ENCODE measurements around the gene STARD13.

The STARD13 gene

GRCh38 chr13:33285420-33286124 lies at the start of gene STARD13:
Gene STARD13 (minus strand): TSS chr13:33285755. CDS start chr13:33285638, 117 bp downstream.
- DNase-seq (ENCODE audit: low read depth in 2 of 2, low spot score in 1 of 2), result no peak

- DNase-seq (ENCODE audit: low read depth in 2 of 2, low spot score in 1 of 2), result no peak
Observed at GRCh38 chr13:33334831-33335230, 49.3 kb upstream of the STARD13 start.

GRCh38 chr13:33331962-33332361 lies 46.4 kb upstream of the STARD13 start:
- DNase-seq (ENCODE audit: low read depth in 2 of 2, low spot score in 1 of 2), result no peak

DNA sequence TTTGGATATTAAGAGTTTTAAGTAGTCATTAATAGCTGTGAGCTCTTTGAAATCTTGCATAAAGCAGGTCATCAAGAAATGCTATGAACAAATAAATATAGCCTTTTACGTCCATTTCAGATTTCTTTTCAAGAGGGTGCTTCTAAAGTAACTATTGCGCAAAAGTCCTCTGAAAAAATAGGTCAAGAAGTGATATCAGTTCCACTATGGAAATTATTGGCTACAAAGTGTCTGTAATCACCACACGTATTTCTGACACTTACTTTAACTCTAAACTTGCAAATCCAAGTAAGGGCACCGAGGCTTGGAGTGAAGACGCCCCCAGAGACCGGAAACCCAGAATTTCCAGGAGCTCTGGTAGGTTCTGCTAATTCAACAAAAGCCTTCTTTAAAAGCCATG lies 44.9 kb upstream of the STARD13 start:
- DNase-seq (ENCODE audit: low read depth in 2 of 2, low spot score in 1 of 2), result no peak

- DNase-seq (ENCODE audit: low read depth in 2 of 2, low spot score in 1 of 2), result no peak
Observed at GRCh38 chr13:33328701-33329100, 43.1 kb upstream of the STARD13 start.

DNA sequence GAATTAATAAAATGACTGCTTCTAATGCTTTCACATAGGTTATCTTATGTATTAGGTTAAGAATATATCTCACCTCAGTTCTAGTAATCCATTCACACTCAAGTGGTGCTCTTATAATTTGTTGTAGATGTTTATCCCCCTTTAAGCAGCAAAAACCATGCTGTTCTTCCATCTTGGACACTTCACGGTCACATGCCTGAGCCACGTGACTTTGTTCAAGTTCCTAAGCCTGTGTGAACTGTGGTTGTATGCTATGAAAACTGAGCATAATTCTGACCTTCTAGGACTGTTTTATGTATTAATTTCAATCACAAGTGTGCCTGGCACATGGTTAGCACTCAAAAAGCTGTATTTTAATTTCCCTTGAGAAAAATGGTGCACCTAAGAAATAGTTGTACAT lies 41.2 kb upstream of the STARD13 start:
- no peak for DNase-seq (ENCODE audit: low read depth in 2 of 2, low spot score in 1 of 2)

- DNase-seq (ENCODE audit: low read depth in 2 of 2, low spot score in 1 of 2), result no peak
Observed at GRCh38 chr13:33326246-33326645, 40.7 kb upstream of the STARD13 start.

GRCh38 chr13:33323801-33324510 lies 38.4 kb upstream of the STARD13 start:
- no peak for DNase-seq (ENCODE audit: low read depth in 2 of 2, low spot score in 1 of 2)

DNA sequence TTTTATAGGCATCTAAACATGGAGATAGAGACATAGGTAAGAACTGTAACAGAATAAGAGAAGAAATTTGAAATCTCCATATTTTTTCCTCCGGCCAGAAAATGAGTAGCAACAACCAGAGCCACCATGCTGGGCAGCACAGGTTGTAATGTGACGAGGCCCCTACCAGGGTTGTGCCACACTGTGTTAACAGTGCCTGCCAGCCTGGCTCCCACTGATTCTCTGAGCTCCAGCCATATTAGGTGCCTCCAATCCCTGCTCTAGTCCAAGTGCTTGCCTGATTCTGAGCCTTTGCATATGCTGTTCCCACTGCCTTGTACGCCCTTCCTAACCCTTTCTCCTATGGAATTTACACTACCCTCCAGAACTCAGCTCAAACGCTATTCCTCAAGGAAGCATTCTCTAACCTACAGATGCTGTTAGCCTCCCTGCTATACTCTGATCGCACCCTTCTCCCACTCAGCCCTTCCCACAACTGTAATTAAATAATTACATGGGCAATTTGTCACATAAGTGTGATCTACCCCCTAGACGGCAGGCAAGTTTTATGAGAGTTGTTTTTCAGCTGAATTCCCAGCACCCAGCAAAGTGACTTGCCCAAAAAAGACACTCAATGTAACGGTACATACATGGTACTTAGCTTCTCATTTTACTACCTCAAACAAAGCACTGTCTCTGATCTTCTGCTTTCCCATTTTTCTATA lies 37.6 kb upstream of the STARD13 start:
- DNase-seq (ENCODE audit: low read depth in 2 of 2, low spot score in 1 of 2), result no peak

- DNase-seq (ENCODE audit: low read depth in 2 of 2, low spot score in 1 of 2), result no peak
Observed at GRCh38 chr13:33322543-33322809, 36.9 kb upstream of the STARD13 start.

DNA sequence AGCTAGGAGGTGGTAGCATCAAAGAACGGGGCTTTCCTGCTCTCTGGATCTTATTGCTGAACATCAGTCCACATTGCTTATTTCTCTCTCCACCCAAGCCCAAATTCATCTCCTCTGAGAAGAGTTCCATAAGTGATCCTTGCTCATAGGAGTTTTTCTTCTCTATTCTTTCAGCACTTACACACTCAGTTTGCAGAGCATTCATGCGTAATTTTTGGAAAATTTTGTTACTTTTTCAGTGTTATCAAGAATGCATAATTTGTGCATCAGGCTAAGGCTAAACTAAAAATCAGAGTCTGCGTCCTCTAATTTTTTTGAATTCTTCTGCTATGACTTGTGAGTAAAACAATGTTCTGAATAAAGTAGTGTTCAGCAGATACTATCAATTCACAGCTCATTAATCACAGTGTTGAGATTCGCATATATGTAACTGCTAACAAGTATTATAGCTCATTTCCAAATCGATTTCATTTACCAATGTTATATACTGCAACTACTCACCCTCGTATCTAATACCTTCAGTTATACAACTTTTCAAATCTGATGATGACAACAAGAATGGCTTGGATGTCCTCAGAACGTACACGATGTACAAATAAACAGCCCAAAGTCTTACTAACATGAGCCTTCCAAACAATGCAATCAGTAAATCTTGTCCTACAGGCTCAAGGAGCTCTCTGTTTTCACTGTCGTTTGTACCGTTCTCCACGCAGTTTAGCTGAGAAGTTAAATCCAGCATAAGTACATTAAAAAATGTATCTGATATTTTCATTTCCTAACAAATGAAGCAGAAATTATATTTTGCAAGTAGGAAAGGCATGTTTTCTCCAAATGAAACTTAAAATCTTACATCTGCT lies 36.4 kb upstream of the STARD13 start:
- DNase-seq (ENCODE audit: low read depth in 2 of 2, low spot score in 1 of 2), result no peak

DNA sequence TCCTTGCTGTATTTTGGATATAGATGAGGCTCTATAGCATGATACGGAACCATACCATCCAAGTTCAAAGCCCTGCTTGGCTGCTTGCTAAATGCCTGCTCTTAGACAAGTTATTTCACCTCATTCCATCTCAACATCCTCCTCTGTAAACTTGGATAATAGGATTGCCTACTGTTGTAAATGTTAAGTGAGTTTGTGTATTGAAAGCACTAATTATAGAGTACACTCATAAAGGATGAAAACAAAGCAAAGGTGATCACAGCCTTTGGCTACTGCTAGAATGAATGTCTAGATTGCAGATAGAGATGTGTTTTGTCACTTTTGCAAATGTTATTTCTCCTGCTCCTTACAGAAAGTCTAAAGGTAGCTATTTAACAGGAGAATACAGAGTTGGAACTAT lies 34.3 kb upstream of the STARD13 start:
- DNase-seq (ENCODE audit: low read depth in 2 of 2, low spot score in 1 of 2), result no peak

DNA sequence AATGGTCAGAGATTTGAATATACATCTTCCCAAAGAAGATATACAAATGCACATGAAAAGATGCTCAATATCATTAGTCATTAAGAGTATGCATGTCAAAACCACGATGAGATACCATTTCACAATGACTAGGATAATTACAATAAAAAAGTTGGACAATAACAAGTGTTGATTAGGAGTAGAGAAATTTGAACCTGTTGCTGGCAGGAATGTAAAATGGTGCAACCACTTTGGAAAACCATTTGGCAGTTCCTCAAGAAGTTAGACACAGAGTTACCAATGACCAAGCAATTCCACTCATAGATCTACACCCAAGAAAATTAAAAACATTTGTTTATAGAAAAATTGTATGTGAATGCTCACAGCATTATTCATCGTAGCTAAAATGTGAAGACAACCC lies 33.2 kb upstream of the STARD13 start:
- no peak for DNase-seq (ENCODE audit: low read depth in 2 of 2, low spot score in 1 of 2)

GRCh38 chr13:33318037-33318436 lies 32.5 kb upstream of the STARD13 start:
- DNase-seq (ENCODE audit: low read depth in 2 of 2, low spot score in 1 of 2), result no peak

- DNase-seq (ENCODE audit: low read depth in 2 of 2, low spot score in 1 of 2), result no peak
Observed at GRCh38 chr13:33316890-33317289, 31.3 kb upstream of the STARD13 start.

- DNase-seq (ENCODE audit: low read depth in 2 of 2, low spot score in 1 of 2), result no peak
Observed at GRCh38 chr13:33313504-33313903, 27.9 kb upstream of the STARD13 start.

DNA sequence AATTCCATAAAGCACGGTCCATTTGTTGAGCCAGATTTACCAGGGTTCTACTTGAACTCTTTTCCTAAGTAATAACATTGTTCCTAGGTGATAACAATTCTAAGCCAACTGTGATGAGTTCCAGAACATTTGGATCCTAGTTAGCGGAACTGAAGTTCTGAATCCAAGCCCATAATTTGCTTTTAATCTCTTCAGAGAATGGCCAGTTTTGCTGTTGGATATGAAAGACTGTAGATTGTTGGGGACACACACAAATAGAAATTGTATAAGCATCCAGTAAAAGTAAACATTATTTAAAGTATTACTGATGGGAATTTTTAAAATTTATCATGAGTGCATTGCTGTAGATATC lies 27.3 kb upstream of the STARD13 start:
- DNase-seq (ENCODE audit: low read depth in 2 of 2, low spot score in 1 of 2), result no peak

DNA sequence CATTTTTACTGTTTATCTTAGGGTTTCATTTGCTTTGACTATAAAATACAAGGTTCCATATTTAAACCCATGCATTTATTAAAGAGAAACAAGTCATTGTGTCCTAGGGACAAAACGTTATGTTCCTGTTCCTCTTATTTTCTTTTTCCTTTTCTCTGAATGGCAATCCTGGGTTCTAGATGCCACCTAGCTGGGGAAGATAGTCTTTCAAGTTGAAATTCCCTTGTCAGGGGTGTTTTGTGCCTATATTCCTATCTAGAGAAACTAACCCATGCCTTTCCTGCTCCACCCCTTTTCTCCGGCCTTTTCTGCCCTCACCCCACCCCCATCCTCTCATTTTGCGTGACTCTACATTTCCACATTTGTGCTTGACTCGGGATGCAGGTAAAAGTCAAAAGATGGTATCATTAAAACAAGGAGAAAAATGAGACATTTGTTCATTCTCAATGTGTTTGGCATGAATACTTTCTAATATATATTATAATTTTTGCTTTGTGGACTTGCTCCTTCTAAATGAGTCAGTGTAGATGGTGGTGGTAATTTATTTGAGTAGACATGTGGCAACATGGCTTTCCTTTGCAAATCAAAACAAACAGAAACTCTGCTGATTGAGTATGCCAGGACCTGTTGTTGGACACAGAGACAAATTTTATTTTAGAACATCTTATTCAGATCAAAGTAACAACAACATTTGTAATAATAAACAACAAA lies 26.8 kb upstream of the STARD13 start:
- DNase-seq (ENCODE audit: low read depth in 2 of 2, low spot score in 1 of 2), result no peak

DNA sequence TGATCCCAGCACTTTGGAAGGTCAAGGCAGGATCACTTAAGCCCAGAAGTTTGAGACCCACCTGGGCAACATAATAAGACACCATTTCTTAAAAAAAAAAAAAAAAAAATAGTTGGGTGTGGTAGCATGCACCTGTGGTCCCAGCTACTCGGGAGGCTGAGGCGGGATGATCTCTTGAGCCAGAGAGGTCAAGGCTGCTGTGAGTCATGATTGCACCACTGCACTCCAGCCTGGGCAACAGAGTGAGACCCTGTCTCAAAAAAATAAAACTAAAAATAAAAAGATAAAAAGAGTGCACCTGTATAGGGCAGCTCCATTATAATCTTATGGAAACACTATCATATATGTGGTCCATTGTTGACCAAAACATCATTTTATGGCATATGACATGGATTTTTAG lies 25.5 kb upstream of the STARD13 start:
- no peak for DNase-seq (ENCODE audit: low read depth in 2 of 2, low spot score in 1 of 2)

DNA sequence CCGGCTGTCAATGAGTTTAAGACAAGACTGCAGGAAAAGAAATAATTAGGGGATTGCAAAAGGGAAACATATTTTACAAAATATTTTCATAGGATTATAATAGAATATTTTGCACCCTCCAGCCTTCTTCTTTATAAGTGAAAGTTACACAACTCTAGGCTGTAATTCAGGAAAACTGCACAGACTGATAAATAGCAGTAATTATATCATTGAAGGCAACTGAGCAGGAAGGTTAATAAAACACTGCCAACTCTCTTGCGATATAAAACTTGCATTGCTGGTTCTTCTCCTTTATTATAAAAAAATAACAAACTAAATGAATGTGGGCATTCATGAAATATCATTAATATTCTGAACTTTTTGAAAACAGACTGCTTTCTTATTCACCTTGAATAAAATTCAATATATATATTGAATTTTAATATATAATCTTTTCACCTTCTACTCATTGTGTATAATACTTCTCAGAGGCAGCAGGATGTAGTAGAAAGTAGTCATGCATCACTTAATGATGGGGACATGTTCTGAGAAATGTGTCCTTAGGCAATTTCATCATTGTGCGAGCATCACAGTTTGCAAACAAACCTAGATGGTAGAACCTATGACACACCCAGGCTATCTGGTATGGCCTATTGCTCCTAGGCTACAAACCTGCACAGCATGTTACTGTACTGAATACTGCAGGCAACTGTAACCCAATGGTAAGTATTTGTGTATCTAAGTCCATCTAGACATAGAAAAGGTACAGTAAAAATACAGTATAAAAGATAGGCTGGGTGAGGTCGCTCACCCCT lies 24.9 kb upstream of the STARD13 start:
- no peak for DNase-seq (ENCODE audit: low read depth in 2 of 2, low spot score in 1 of 2)

All from stimulated activated CD8-positive, alpha-beta memory T cell treated with anti-CD3 and anti-CD28 coated beads, Interleukin-4, amount 100 ng/mL, for 4 hours (primary cell).